MCF 10A (cell line): ENCODE results near the gene CORO2B. TPM values are rescaled to one million over a fixed set of nuclear protein-coding genes. Genes with fewer than 3 reads are reported as not detected.

Experiments used
- BruUV-seq: library from RNA; stranded (reverse); fragments of 400-500 nt; replicated peaks from 2 replicates; lab custom pipeline; 2021; lab: Mats Ljungman, UMichigan
- CTCF ChIA-PET: fragments of 300-600 bp; sonication (Branson Sonifier 250); formaldehyde crosslinking; extraction: SDS; loops from one replicate; lab custom pipeline; 2021; ENCODE audit warnings: antibody characterized with exemption, inconsistent platforms; lab: Yijun Ruan, JAX
- POLR2A ChIA-PET: fragments of 300-600, 350-650 bp; sonication (Branson Sonifier 250); formaldehyde crosslinking; extraction: SDS; loops from one replicate; lab custom pipeline; 2020; ENCODE audit warnings: antibody characterized with exemption, inconsistent platforms; lab: Yijun Ruan, JAX
- DNase-seq: peaks from one replicate; pipeline ENCODE4 v3.0.0-alpha.2; 2018; ENCODE audit not compliant: unreplicated experiment
- H3K27ac Mint-ChIP-seq: one replicate; pipeline ENCODE4 v1.8.0; 2022; ENCODE audit warnings: mild to moderate bottlenecking, low read depth, mixed read lengths; ENCODE audit not compliant: unreplicated experiment
- H3K27me3 Mint-ChIP-seq: one replicate; pipeline ENCODE4 v1.8.0; 2022; ENCODE audit warnings: mixed read lengths; ENCODE audit not compliant: insufficient read depth, unreplicated experiment
- H3K36me3 Mint-ChIP-seq: one replicate; pipeline ENCODE4 v1.8.0; 2022; ENCODE audit warnings: mild to moderate bottlenecking, moderate library complexity, mixed read lengths; ENCODE audit not compliant: insufficient read depth, unreplicated experiment
- H3K4me1 Mint-ChIP-seq: one replicate; pipeline ENCODE4 v1.8.0; 2022; ENCODE audit warnings: mixed read lengths; ENCODE audit not compliant: insufficient read depth, unreplicated experiment
- H3K4me3 Mint-ChIP-seq: one replicate; pipeline ENCODE4 v1.8.0; 2022; ENCODE audit warnings: mild to moderate bottlenecking, moderate library complexity, mixed read lengths; ENCODE audit not compliant: unreplicated experiment
- H3K9me3 Mint-ChIP-seq: one replicate; pipeline ENCODE4 v1.8.0; 2022; ENCODE audit warnings: mixed read lengths; ENCODE audit not compliant: unreplicated experiment
- intact Hi-C: fragments of 100-400 bp; cut with micrococcal nuclease; formaldehyde crosslinking; loops from 2 replicates; pipeline ENCODE4 v1.14.1; 2022
- total RNA-seq: library from RNA; stranded (reverse); gene quantifications from 2 replicates; pipeline ENCODE4 v1.2.3, GENCODE V29; 2022
- TF ChIP-seq, protein P1 (sequence below): fragments of 200-600 bp; IDR thresholded peaks from one replicate; pipeline ENCODE4 v1.8.0; 2022; ENCODE audit warnings: antibody characterized with exemption, mild to moderate bottlenecking; ENCODE audit not compliant: unreplicated experiment

Gene CORO2B
- total RNA-seq, 1 experiment from 2014 or later: 0.79 TPM

GRCh38 chr15:68548364-68548763, 30.4 kb upstream of the CORO2B start:
- no peak overlapping the region for H3K4me3 Mint-ChIP-seq
- intact Hi-C loops: no loop called here
- TF ChIP-seq, protein P1, sequence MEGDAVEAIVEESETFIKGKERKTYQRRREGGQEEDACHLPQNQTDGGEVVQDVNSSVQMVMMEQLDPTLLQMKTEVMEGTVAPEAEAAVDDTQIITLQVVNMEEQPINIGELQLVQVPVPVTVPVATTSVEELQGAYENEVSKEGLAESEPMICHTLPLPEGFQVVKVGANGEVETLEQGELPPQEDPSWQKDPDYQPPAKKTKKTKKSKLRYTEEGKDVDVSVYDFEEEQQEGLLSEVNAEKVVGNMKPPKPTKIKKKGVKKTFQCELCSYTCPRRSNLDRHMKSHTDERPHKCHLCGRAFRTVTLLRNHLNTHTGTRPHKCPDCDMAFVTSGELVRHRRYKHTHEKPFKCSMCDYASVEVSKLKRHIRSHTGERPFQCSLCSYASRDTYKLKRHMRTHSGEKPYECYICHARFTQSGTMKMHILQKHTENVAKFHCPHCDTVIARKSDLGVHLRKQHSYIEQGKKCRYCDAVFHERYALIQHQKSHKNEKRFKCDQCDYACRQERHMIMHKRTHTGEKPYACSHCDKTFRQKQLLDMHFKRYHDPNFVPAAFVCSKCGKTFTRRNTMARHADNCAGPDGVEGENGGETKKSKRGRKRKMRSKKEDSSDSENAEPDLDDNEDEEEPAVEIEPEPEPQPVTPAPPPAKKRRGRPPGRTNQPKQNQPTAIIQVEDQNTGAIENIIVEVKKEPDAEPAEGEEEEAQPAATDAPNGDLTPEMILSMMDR: no peak
- no peaks in the 10 kb centered on the region for H3K9me3 Mint-ChIP-seq
- H3K4me1 Mint-ChIP-seq: peaks cover 8% of the 10 kb centered on the region
- no TSS peak for BruUV-seq
- peaks cover 20% of the 10 kb centered on the region for H3K27me3 Mint-ChIP-seq
- DNase-seq: no peak
- ChIA-PET CTCF (interaction anchor here (0.8 to 5.4 kb wide), 10 partner anchors 9 to 376 kb away, joined by 3 to 89 read pairs (median 24); no protein-coding TSS in a partner anchor), POLR2A (interaction anchor here (0.6 kb wide), 1 partner anchor 242 kb away, joined by 3 read pairs; no protein-coding TSS in a partner anchor)
- no peaks in the 10 kb centered on the region for H3K36me3 Mint-ChIP-seq
- no peak overlapping the region for H3K27ac Mint-ChIP-seq

DNA sequence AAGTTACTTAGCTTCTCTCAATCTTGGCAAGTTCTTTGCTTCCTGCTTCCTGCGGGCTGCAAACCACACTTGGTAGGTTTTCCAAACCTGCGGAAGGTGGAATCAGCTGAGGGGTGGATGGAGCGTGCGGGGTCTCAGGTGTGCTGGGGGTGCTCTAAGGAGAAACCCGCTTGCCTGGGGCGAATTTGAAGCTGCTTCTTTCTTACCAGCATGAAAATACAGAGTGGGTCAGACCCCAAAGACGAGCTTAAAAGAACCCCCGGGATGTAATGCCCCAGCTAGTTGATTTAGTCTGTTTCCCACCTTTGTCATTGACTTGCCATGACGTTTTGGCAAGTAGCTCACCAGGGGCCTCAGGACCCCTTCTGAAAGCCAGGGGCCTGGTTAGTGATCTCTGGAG, 28.8 kb upstream of the CORO2B start:
- Mint-ChIP-seq H3K4me3 (no peak overlapping the region), H3K27ac (no peak overlapping the region), H3K9me3 (no peaks in the 10 kb centered on the region), H3K4me1 (no peaks in the 10 kb centered on the region), H3K27me3 (peaks cover 20% of the 10 kb centered on the region), H3K36me3 (no peaks in the 10 kb centered on the region)
- intact Hi-C loops: loop anchor here (1.0 to 2.0 kb wide), 3 partner anchors 244 to 375 kb away; no protein-coding TSS in a partner anchor
- TF ChIP-seq, protein P1: no peak
- ChIA-PET CTCF (interaction anchor here (0.5 to 5.4 kb wide), 66 partner anchors 7 to 406 kb away, joined by 3 to 89 read pairs (median 4); no protein-coding TSS in a partner anchor), POLR2A (interaction anchor here (1.0 to 1.7 kb wide), 2 partner anchors 243 to 255 kb away, joined by 3 to 4 read pairs; no protein-coding TSS in a partner anchor)
- no peak for DNase-seq
- no TSS peak for BruUV-seq

DNA sequence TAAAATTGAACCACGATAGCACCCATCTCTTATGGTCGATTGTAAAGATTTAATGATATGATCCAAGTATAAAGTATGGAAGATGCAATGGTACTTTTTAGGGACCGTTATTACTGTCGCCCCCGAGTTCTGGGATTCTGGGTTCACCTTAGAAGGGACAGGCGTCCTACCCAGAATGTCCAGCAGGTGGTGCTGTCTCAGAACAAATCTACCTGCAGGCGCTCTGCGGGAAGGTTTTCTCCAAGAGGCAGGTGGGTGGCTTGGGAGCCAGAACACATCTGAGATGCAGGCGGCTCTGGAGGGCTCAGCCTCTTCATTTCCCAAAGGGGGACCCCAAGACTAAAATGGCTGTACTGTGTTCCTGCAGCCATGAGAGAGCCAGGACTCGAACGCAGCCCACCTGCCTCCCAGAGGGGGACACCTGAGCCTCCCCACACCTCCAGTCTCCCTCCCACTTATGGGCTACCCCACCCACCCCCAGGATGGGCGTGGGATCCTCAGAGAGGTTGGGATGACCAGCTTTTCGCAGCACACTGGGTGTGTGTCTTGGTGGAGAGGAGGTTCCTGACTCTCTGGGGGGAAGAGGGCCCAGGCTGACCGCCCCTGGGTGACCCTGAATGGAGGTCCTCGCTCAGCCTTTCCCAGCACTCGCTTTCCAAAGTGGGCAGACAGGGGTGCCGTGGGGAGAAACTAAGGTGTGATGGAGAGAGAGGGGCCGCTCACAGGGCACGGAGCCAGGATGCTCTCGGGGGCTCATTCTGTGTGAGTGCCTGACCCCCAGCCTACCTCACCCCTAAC, 28.1 kb upstream of the CORO2B start:
- Mint-ChIP-seq H3K36me3 (no peaks in the 10 kb centered on the region), H3K27ac (no peak overlapping the region), H3K4me3 (no peak overlapping the region), H3K9me3 (no peaks in the 10 kb centered on the region), H3K4me1 (no peaks in the 10 kb centered on the region), H3K27me3 (peaks cover 20% of the 10 kb centered on the region)
- TF ChIP-seq, protein P1: peak; percentile 84
- ChIA-PET POLR2A (interaction anchor here (1.0 to 1.7 kb wide), 2 partner anchors 244 to 256 kb away, joined by 3 to 4 read pairs; no protein-coding TSS in a partner anchor), CTCF (interaction anchor here (0.5 to 5.4 kb wide), 67 partner anchors 9 to 405 kb away, joined by 3 to 89 read pairs (median 4); no protein-coding TSS in a partner anchor)
- intact Hi-C loops: loop anchor here (1.0 to 2.0 kb wide), 3 partner anchors 244 to 374 kb away; no protein-coding TSS in a partner anchor
- DNase-seq: peak; percentile 72
- no TSS peak for BruUV-seq

DNA sequence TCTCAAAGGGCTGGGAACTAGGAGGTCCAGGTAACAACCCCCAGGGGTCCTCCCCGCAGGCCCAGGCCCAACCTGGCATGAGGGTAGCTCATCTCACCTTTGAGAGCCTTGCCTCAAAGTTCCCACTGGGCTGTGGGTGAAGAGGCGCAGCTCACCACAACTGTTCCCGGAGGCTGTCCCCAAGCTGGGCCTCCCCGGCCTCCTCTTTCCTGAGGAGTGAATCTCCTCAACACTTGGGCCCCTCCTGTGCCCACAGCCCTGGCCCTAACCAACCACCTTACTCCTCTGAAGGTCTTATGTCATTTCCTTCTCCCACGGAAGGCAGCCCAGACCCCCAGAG, 27.5 kb upstream of the CORO2B start:
- POLR2A ChIA-PET: interaction anchor here (1.7 kb wide), 1 partner anchor 245 kb away, joined by 4 read pairs; no protein-coding TSS in a partner anchor
- H3K36me3 Mint-ChIP-seq: no peaks in the 10 kb centered on the region
- intact Hi-C loops: loop anchor here (2.0 kb wide), 1 partner anchor 374 kb away; no protein-coding TSS in a partner anchor
- peaks cover 20% of the 10 kb centered on the region for H3K27me3 Mint-ChIP-seq
- no peak overlapping the region for H3K4me3 Mint-ChIP-seq
- H3K9me3 Mint-ChIP-seq: no peaks in the 10 kb centered on the region
- no TSS peak for BruUV-seq
- CTCF ChIA-PET: interaction anchor here (0.6 to 5.4 kb wide), 14 partner anchors 9 to 373 kb away, joined by 3 to 89 read pairs (median 5); no protein-coding TSS in a partner anchor
- TF ChIP-seq, protein P1: no peak
- H3K4me1 Mint-ChIP-seq: no peaks in the 10 kb centered on the region
- no peak for DNase-seq
- no peak overlapping the region for H3K27ac Mint-ChIP-seq
